PFSK-1 (cell line): ENCODE results near the gene XRCC4.

Experiments
- POLR2AphosphoS5 ChIP-seq: IDR thresholded peaks from 2 replicates; pipeline ENCODE4 v1.6.1; 2012; ENCODE audit warnings: low read depth, mild to moderate bottlenecking, control low read depth, low read length, moderate library complexity
- REST ChIP-seq, 2 experiments: IDR thresholded peaks; 2 replicates each; pipeline versions ENCODE4 v1.6.1 to v1.8.0; 2011 to 2012; ENCODE audit warnings: low read depth in 2 of 2, low read length in 2 of 2, control low read depth in 1 of 2, inconsistent platforms in 1 of 2, mild to moderate bottlenecking in 1 of 2, moderate library complexity in 1 of 2; ENCODE audit not compliant: insufficient read depth in 1 of 2
- TAF1 ChIP-seq: IDR thresholded peaks from 2 replicates; pipeline ENCODE4 v1.6.1; 2012; ENCODE audit warnings: low read length, control low read depth, borderline replicate concordance; ENCODE audit not compliant: insufficient read depth

- TF ChIP-seq POLR2AphosphoS5: no peak
- no peak for TF ChIP-seq TAF1
- TF ChIP-seq REST (IDR thresholded peaks at IDR 0.05; ENCODE audit: insufficient read depth in 1 of 2, low read depth in 2 of 2, low read length in 2 of 2): no peak
Observed at GRCh38 chr5:83306572-83307241, 229.4 kb downstream of the XRCC4 start.
